GM21360 (cell line): ENCODE results near the gene FXYD1.
"Not testable (repeated sequence)": the region's sequence is repeated elsewhere in the genome, so short reads cannot be mapped to it uniquely, and the experiment has no call there.

ENCODE experiments used
- ATAC-seq: cut with Tn5 transposase; IDR thresholded peaks from one replicate; pipeline ENCODE4 v1.9.1; 2021; ENCODE audit warnings: mild to moderate bottlenecking, moderate library complexity; ENCODE audit not compliant: unreplicated experiment

FXYD1 gene

DNA sequence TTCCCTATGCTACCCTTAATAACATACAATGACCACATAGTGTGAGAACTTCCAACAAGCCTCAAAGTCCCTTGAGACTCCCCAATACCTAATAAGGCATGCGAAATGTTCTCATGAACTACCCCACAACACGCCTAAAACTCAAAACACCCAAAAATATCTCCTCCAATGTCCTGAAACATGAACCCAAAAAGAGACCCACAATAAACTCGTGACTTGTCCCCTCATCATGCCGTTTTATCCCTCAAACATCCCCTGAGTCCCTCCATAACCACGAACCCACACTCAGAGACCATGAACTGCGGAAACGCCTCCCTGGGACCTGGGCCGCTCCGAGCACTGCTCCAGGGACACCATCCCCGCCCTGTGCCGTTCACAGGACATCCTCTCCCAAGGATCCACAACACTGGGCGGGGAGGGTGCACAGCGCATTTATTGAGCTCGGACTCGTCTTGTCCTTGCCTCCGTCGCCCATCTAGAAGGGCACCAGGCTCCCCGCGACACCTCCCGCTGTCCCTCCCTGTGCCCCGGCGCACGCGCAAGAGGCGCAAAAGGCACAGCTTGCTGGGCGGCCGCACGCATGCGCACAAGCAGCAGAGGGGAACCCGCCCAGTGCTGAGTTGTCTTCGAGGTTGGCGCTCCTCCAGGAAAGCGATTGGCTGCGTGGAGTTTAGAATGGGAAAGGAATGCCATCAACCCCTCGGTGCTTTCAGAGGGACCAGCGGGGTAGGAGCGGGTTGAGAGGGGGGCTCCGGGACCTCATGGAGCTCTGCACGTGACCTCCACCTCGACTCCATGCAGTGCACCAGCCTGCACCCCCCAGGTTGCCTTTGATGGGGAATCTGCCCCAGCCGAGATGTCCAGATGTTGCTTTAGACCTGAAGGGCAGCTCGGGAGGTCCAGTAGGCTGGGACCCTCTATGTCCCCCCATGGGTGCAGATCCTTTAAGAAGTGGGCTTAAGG, 14.2 kb upstream of the FXYD1 start:
- ATAC-seq: peak; percentile 65

DNA sequence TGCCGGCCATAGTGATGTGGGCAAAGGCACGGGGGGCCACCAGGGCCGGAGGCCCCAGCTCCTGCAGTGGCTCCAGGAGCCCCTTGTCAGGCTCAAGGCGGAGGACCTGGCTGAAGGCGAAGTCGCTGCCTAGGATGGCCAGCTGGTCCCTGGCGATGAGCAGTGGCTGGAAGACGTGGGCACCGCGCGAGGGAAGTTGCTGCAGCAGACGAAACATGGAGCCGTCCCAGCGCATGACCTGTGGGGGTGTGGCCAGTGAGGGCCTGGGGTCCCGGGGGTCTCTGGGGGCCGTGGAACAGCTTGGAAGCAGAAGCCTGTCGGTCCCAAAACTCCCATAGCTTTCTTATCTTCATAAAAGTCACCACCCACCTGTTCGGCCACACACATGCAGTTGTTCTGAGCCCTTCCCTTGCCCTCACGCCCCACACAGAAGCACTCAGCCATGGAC, 13.3 kb upstream of the FXYD1 start:
- ATAC-seq: no peak

DNA sequence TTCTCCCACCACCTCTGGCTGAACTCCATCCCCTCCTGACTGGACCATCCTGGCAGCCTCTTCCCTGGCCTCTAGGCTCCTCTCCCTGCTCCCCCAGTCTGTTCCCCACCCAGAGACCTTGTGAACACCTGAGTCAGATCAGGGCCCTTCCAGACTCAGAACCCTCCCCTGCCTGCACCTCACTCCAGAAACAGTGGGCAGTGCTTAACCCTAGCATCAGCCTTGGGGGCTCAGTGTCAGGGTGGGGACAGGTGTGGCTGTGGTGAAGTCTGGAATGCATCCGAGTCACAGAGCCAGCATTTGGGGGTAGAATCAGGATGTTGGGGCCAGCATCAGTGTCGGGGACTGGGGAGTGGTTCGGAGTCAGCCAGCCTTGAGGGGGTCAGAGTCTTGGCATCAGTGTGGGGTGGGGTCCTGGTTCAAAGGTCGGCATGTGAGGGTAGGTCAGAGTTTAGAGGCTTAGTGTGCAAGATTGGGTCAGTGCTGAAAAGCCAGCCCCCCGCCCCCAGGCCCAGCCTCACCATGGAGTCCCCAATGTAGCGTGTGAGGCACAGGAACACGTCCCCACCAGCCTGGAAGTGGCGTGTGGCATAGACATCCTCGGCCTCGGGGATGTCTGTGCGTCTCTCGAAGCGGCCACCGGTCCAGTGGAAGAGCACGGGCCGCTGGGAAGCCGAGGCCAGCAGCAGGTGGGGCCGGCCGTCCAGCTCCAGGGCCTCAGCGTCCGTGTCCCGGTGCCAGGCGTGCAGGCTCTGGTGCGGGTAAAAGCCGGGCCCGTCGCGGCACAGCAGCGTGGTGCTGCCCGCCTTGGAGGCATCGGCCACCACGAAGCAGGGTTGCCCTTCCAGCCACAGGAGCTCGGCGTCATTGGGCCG, 12.6 kb upstream of the FXYD1 start:
- ATAC-seq: no peak

DNA sequence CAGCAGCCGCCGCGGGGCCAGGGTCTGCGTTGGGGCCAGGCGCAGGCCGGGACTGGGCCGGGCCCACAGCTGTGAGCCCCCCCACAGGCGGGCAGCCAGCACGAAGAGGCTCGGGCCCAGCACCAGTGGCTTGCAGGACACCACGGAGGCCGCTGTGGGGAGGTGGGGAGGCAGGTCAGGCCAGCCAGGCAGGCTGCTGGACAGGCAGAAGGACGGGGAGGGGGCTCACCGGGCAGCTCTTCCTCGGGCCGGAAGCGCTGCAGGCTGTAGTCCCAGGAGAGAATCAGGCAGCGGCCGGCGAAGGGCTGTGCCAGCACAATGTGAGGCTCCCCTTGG, 12.0 kb upstream of the FXYD1 start:
- ATAC-seq: no peak

DNA sequence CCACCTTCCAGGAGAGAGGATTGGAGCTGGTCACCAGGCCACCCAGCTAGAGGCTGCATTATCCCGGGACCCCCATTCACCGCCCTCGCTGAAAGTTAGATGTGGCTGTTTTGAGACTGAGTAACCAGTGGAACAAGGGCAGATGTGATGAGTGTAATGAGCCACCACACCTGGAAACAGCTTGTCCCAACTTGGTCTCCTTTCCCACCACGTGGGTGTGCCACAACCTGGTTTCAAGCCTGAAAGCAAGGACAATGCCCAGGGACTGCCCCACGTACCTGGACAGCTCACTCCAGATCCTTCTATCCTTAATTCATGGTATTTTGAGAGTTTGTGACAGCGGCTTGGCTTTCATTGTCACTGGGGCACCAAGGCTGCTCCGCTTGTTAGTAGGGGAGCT, 10.8 kb upstream of the FXYD1 start:
- no peak for ATAC-seq

DNA sequence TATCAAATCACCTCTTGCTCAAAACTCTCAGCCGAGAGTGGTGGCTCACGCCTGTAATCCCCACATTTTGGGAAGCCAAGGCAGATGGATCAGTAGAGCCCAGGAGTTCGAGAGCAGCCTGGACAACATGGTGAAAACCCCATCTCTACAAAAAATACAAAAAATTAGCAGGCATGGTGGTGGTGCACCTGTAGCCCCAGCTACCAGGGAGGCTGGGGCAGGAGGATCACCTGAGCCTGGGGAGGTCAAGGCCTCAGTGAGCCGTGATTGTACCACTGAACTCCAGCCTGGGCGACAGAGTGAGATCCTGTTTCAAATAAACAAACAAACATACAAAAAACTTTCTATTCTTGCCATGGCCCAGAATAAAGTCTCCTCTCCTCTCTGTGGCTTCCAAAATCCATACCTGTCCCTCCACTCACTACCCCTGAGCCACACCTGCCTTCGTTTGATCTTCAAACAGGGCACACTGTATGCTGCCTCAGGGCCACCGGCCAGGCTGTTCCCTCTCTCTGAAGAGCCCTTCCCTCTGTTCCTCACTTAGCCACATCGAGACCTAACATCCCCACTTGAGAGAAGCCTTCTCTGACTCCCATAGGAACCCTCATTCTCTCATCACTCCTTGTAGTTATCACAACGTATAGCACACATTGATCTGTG, 10.1 kb upstream of the FXYD1 start:
- no peak for ATAC-seq

DNA sequence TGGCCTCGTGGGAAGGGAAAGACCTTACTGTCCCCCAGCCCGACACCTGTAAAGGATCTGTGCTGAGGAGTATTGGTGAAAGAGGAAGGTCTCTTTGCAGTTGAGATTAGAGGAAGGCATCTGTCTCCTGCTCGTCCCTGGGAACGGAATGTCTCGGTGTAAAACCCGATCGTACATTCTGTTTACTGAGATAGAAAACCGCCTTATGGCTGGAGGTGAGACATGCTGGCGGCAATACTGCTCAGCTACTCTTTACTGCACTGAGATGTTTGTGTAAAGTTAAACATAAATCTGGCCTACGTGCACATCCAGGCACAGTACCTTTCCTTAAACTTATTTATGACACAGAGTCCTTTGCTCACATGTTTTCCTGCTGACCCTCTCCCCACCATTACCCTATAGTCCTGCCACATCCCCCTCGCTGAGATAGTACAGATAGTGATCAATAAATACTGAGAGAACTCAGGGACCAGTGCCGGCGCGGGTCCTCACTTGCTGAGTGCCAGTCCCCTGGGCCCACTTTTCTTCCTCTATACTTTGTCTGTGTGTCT, 8.8 kb upstream of the FXYD1 start:
- not testable (repeated sequence) for ATAC-seq

DNA sequence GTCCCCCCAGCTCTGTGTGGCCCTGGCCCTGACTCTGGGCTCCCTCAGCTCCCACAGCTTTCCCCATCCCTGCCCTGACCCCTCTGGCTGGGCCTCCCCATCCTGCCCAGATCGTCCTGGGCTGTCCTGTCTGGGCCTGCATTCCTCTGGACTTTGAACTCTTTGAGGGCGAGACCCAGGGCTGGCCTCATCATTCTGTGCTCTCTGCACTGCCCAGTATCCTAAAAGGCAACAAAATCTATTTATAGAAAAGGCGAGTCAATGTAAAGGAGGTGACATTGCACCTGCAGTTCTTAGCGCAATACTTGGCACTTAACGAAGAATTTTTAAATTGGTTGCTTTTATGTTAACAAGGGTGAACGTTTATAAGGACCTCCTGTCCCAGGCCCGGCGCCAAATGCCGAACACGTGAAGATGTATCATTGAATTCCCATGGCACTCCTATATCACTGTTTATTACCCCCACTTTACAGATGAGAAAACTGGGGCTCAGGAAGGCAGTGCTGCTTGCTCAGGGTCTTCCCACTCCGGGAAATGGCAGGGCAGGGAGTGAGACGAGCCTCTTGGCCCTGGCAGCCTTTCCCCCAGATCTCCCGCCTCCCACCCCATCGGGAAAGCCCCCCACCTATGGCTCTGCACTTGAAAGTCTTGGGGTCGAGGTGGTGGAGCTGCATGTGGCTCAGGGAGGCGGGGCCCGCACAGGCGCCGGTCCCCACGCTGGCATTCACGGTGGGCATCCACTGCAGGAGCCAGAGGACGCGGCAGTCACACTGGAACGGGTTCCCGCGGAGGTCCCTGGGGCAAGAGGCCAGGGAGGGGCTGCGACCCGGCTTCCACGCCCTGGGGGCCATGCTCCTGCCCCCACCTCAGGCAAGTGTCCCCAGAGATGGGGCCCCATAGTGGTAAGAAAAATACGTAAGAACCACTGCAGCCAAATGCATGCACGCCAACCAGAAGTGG, 7.6 kb upstream of the FXYD1 start:
- no peak for ATAC-seq

DNA sequence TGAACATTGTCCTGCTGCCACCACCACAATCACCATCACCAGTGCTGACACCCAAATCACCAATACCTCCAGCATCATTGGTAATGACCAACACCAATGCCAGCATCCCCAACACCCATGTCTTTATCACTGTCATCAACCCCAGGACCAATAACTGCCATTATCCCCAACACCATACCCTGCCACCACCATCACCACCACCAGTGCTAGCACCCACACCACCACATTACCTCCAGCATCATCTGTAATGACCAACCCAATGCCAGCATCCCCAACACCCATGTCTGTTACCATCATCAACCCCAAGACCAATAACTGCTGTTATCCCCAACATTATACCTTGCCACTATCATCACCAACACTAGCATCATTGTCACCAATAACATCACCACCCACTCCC, 6.4 kb upstream of the FXYD1 start:
- no peak for ATAC-seq

DNA sequence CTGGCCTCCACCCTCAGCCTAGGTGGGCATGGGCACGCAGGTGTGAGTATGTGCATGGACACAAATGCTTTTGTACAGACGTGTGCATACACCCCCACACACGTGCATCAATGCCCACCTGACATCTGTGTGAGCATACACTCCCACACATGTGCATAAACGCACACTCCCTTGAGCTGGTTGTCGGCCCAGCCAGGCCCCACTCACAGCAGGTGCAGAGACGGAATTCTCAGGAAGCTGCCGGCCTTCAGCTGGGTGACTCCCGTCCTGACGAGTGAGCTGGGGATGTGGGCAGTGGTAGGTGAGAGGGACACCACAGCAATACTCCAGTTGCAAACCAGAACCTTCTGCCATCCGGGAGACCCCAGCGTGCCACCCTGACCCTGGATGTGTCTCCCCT, 4.8 kb upstream of the FXYD1 start:
- no peak for ATAC-seq

DNA sequence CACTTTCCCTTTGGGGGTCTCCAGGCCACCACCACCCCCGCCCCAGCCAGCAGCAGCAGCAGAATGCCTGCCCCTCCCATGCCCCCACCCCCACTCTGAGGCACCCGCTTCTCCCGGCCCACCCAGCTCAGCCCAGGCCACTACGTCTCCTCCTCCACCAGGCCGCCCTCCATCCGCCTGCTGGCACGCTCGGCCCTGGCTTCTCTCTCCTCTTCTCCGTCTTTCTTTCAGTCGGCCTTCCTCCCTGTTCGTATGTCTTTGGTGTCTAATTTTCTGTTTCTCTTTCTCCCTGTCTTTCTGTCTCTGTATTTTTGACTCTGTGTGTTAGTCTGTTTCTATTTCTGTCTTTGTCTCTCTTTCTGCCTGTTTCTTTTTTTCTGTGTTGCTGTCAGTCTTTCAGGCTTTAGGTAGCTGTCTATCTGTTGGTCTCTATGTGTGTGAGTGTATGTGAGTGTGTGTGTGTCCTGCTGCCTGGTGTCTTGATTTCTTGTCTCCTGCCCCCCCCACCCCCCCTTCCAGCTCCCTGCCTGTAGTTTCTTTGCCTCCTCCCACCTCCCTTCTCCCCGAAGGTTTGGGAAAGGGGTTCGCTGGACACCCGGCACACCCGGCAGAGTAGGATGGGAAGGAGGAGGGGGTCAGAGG, 3.9 kb upstream of the FXYD1 start, which contains the start of gene LGI4:
Gene LGI4, minus strand, starts transcription at position 459 of the 642 bp plus-strand sequence. Its CDS starts 379 bp downstream, at position 80.
- ATAC-seq: no peak

DNA sequence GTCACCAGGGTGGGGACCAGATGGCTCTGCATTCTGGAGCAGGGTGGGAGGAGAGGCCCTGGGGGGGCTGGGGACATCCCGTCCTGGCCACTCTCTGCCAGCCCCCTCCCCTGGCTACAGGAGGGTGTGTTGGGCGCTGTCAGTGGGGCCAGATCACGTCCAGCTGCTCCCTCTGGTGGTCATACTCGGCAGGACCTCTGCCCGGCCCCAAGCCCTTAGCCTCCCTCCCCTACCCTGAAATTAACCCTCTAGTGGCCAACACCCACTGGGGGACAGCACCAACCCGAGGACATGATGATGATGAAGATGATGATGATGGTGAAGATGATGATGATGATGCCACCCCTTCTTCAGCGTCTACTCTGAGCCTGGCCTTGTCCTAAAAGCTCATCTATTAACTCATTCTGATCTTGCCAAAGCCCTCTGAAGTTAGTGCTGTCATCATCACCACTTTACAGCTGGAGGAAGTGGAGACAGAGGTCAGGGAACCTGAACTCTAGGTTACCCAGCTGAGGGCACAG, 3.2 kb upstream of the FXYD1 start:
- ATAC-seq: no peak

DNA sequence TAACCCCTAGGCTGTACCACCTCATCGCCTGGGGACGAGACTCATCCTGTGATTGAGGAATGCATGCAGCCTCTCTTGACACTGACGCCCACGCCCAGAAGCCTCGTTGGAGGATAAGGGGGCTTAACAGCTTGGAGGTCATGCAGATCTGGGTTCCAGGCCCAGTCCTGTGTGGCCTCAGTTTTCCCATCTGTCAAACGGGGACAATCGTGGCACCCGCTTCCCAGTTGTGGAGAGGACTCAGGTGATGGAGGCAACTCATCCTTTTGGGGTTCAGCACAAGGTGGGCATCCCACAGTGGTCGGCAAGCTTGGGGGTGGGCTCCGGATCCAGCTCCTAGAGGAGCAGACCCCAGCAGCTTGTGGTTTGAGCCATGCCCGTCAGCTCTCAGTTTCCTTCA, 2.4 kb upstream of the FXYD1 start:
- ATAC-seq: no peak

DNA sequence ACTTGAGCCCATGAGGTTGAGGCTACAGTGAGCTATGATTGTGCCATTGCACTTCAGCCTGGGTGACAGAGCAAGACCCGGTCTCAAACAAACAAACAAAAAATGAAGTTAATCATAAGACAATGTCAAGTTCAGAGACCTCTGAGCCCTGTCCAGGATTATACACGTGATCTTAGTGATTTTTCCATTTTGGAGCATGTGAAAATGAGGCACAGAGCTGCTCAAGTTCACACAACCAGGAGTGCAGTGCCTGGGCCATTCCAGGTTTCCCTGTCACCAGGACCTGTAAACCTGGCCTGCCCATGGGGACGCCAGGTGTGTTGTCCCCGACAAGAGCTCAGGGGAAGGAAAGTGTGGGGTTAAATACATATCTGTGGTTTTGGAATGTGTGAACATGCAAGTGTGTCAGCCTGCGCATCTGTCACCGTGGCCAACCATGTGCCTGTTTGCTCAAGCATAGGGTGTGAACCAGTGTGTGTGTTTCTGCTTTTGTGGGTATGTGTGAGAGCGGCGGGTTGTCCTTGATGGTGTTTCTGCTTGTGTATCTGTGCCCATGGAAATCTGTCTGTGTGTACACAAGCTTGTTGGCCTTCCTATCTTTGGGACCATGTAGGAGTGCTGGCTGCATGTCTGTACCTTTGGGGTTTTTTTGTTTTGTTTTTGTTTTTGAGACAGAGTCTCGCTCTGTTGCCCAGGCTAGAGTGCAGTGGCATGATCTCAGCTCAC, 1.5 kb upstream of the FXYD1 start:
- ATAC-seq: no peak

DNA sequence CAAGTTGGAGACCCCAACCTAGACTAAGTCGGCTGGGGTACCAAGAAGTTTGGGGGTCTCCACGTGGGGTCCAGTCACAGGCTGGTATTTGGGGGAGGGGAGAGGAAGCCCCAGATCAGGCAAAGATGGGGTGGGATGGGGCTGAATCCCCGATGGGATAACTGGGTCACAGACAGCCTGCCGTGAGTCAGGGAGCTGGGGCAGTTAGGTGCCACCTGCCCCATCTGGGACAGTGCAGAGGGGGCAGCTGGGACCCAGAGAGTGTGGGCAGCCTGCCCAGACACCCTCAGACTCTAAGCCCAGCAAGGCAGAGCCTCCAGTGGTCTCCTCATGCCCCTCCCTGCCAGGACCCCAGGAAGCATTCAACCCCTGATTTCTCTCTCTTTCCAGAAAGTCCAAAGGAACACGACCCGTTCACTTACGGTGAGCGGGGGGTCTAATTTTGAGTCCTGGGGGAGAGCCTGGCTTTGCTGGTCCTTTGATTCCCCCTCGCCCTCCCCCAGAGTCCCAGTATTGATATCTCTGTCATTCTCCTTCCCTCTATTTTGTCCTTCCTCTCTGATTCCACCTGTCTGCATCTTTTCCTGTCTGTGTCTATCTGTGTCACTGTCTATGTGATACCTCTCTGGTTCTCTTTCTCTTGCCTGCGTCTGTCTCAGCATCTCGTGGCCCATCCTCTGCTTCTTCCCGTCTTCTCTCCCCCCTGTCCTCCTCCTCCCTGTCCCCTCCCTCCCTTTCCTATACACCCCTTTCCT, 1.8 kb downstream of the FXYD1 start:
- ATAC-seq: no peak

DNA sequence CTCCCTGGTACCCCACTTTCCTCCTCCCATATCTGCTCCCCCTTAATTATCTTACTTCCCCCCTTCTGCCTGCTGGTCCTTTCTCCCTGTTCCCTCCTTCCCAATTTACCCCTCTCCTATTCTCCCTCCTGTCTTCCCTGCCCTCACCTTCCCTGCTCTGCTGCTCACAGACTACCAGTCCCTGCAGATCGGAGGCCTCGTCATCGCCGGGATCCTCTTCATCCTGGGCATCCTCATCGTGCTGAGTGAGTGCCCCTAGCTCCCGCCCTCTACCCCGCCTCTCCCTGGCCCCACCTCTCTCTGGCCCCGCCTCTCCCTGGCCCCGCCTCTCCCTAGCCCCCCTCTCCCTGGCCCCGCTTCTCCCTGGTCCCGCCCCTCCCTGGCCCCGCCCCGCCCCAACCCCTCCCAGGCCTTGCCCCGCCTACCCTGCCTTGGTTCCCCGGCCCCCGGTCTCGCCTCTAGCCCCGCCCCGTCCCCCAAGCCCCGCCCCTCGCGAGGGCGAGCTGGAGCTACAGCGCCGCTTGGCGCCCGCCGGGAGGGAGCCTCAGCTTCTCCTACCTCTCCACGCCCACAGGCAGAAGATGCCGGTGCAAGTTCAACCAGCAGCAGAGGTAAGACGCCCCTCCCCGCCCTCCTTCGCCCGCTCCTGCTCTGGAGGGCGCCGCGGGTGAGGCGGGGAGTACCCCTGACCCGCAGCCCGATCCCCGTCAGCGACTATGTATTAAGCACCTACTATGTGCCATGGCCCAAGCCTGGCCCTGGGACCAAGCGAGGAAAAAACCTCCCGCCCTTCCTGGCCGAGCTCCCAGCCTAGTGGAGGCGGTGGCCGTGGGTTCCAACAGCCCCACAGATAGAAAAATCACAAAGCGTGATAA, 2.6 kb downstream of the FXYD1 start:
- peak; percentile 48 for ATAC-seq
